HG03139 (cell line): ENCODE data around the gene SPRR2D.
"Not testable (repeated sequence)": the region's sequence is repeated elsewhere in the genome, so short reads cannot be mapped to it uniquely, and the experiment has no call there.

Experiments
- ATAC-seq: cut with Tn5 transposase; IDR thresholded peaks from one replicate; pipeline ENCODE4 v1.9.1; 2021; ENCODE audit not compliant: unreplicated experiment

The SPRR2D gene

GRCh38 chr1:153021829-153022228 is 19.1 kb downstream of the SPRR2D start:
- not testable (repeated sequence) for ATAC-seq

DNA sequence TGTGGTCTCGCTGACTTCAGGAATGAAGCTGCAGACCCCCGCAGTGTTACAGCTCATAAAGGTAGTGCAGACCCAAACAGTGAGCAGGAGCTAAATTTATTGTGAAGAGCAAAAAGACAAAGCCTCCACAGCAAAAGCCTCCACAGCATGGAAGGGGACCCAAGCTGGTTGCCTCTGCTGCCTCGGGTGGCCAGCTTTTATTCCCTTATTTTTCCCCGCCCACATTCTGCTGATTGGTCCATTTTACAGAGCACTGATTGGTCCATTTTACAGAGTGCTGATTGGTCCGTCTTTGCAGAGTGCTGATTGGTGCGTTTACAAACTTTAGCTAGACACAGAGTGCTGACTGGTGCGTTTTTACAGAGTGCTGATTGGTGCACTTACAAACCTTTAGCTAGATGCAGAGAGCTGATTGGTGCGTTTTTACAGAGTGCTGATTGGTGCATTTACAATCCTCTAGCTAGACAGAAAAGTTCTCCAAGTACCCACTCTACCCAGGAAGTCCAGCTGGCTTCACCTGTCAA is 29.6 kb downstream of the SPRR2D start:
- ATAC-seq, result not testable (repeated sequence)

DNA sequence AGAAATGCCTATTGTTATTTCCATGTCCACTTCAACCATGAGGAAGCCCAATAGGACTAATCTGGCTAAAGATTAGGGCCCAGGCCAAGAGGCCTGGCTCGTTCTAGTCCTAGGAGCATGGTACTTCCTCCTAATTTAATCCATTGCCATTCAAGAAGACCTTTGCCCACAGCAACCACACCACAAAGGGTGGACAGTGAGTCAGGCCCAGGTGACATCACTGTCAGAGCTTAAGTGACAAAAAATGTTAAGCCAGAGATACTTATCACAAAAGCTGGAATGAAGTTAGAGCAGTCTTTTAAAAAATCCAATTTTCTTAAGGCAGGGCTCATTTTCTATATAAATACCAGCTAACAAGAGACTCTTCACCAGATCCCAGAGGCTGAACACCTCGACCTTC is 39.5 kb downstream of the SPRR2D start, which contains the start of gene SPRR3:
Gene SPRR3, plus strand, starts transcription at position 368 of the 400 bp plus-strand sequence. CDS start 1,272 bp downstream, outside the sequence.
- ATAC-seq, result no peak

GRCh38 chr1:153000294-153000693 is 40.6 kb downstream of the SPRR2D start:
- no peak for ATAC-seq

DNA sequence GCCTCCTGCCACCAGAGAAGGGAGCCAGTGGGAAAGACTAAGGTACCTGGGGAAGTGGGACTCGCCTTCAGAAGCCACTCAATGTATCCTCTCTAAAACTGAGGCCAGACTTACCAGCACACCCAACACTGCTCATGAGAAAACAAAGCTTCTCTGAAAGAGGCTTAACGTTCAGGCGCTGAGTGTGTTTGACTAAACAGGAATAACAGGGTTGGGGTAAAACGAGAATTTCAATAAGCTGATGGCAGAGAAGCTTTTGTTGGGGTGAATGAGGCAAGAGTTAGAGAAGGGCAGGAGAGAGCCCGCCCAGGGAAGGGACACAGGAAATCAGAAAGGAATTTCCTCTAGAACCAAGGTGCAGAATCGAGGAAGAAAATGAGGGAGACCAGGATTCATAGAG is 41.1 kb downstream of the SPRR2D start:
- no peak for ATAC-seq

- ATAC-seq, result no peak
Measured at GRCh38 chr1:152998476-152998875, 42.4 kb downstream of the SPRR2D start.

DNA sequence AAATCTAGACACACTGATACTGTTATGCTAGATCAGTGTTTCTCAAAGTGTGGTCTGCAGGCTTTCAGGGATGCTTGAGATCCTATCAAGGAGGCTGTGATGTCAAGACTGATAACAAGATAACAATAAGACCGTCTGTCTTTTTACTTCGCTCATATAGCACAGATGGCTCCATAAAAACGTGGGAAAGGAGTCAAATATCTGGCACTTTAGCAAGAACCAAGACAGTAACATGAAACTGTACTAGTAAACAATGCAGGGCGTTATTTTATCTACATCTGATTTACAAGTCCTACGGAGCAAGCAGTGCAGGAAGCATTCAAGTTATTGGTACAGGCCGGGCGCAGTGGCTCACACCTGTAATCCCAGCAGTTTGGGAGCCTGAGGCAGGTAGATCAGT is 43.0 kb downstream of the SPRR2D start:
- no peak for ATAC-seq

GRCh38 chr1:152996633-152997400 is 44.1 kb downstream of the SPRR2D start:
- ATAC-seq, result no peak

DNA sequence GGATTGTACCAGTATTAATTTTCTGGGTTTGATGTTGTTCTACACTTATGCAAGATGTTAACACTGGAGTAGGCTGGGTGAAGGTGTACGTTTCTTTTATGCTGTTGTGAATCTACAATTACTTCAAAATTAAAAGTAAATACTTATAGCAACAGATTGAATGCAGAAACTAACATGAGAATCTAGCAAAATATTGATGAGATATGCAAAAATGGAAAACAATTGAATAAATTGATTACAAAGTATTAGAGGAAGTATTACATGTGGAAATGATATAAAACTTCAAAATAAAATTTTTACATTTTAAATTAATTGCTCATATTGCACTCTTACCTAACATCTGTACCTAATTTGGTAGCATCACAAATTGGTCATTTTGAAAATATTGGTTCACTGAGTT is 45.1 kb downstream of the SPRR2D start:
- ATAC-seq, result no peak

GRCh38 chr1:152993186-152993585 is 47.7 kb downstream of the SPRR2D start:
- no peak for ATAC-seq
